Renal cortical epithelial cell (primary cell): ENCODE results near the gene LYRM1. TPM values are rescaled to one million over a fixed set of nuclear protein-coding genes. Genes with fewer than 3 reads are reported as not detected.
"Not testable (repeated sequence)": the region's sequence is repeated elsewhere in the genome, so short reads cannot be mapped to it uniquely, and the experiment has no call there.

Experiments
- DNase-seq: peaks from one replicate; pipeline ENCODE4 v3.0.0-alpha.2; 2011; ENCODE audit warnings: low read depth
- total RNA-seq: library from RNA; depleted of rRNA; stranded (reverse); fragments of >200 nt; gene quantifications from 2 replicates; pipeline ENCODE4 v1.2.3, GENCODE V29; 2014

The LYRM1 gene, protein sequence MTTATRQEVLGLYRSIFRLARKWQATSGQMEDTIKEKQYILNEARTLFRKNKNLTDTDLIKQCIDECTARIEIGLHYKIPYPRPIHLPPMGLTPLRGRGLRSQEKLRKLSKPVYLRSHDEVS
- 70.7 and 89.3 TPM in 2 replicates for total RNA-seq

DNA sequence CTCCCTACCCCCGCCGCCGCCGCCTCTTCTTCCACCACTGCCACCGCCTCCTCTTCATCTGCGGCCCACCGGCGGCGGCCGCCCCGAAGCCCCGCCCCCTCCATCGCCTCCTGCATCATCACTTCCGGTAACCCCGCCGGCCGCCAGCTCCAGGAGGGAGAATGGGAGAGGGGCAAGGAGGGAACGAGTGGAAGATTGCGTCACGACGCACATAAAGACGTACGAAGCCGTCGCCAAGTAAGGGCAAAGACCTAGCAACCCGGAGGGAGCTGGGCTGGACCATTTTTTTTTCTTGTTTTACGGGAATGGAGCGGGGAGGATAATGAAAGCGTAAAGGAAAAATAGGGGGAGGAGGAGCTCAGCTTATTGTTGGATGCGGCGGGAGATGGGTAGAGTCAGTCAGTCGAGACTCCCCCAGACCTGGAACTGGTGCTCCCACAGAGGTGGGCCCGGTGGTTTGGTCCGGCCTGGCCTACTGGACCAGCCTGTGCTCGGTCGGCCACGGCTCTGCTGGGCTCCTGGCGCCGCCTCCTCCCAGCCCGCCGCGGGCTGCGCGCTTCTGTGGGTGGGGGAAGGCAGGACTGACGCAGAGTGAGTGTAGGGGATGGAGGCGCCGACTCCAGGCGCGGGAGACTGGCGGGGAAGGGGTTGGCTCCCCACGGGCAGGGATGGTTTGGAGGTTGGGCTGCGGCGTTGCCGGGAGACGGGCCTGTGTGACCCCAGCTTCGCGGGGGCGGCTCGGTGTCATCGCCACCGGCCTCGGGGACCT lies at the start of gene LYRM1, which contains the start of gene DCUN1D3:
Gene LYRM1 (plus strand): TSS at position 473 of the 769 bp plus-strand sequence. CDS start 14,785 bp downstream, outside the sequence.
Gene DCUN1D3 (minus strand): TSS at position 60 of the 769 bp plus-strand sequence. CDS start 37,820 bp downstream, outside the sequence.
- DNase-seq = peak; percentile 97

DNA sequence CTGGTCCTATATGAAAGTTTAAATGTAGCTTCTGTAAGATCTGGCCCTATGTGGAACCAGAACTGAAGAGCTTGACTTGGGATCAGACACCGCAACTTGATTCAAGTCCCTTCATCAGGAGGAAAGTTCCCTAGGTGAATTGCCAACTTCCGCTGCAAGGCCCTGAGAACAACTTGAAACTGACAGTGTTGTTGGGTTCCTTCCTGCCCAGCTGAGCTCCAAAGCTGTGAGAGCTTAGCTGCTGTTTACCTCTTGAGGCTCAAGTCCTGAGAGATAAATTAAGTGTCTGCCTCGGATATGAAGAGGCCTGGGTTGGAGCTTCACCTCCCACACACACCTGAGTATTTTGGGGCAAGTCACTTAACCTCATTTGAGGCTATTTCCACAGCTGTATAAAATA lies 49.6 kb upstream of the LYRM1 start:
- DNase-seq = no peak

DNA sequence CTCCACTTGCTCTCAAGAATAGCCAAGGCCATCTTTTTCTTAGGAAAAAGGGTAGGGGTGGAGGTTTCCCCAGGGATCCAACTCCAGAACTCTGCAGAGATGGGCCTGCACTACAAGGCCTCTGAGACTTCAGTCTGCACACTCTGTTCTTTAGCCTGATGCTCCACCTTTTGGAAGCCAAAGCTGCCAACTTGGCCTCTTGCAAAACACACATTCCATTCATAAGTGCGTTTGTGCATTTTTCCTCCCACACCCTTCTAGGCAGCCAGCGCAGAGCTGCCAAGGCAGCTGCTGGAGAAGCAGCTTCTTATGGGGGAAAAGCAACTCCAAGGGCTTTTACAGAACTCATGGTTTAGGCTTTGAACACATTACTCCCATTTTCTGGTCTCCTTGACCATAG lies 49.0 kb upstream of the LYRM1 start:
- DNase-seq = peak; percentile 91

DNA sequence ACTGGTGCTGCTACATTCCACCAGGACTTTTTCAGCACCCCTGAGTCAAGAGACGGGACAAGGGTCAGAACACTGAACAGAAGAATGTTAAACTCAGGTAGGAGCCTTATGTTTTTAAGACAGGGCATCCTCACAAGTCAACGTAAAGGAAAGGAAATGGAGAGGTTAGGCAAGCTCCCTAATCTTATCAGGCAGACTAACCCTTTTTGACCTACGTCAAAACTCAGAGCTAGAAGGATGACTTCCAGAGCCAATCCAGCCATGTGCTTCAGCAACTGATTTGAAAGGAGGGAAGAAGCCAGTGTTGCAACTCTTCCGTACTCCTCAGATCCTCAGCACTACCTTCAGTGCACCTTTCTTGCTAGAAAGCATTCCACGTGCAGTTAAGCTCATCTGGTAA lies 47.4 kb upstream of the LYRM1 start:
- DNase-seq = no peak

GRCh38 chr16:20853981-20854620 lies 46.5 kb upstream of the LYRM1 start:
- peak; percentile 43 for DNase-seq

DNA sequence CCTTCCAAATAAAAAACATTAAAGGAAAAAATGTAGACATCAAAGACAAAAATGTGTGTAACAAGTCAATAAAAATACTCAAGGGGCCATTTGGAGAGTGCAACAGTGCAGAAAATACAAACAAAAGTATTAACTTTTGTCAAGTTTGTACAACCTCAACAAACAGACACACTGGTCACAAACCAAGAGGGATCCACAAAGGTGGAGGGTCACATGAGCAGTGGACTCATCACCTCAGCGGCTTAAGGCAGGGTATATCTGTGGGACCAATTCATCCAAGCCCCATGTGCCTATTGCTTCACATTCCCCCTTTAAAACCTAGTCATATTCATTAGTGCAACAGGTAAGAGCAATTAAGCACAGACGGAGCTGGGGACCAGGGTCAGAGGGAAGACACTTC lies 45.6 kb upstream of the LYRM1 start:
- DNase-seq = no peak

- no peak for DNase-seq
Measured at GRCh38 chr16:20857281-20857680, 43.3 kb upstream of the LYRM1 start.

DNA sequence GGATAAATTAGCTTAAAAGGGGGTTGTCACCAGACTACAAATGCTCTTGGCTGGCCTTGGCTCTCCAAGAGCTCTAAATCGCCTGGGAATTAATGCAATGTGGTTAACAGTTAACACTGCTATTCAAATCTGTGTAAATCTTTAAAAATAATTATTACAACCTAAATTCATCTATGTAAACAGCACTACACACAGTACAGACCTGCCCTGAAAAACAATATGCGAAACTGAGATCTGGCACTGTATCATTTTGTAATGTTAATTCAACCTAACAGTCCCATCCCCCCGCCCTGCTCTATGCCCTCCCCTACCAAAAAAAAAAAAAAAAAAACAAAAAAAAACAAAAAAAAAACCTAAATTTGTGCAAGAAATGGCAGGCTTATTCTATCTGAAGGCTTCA lies 41.3 kb upstream of the LYRM1 start:
- no peak for DNase-seq

DNA sequence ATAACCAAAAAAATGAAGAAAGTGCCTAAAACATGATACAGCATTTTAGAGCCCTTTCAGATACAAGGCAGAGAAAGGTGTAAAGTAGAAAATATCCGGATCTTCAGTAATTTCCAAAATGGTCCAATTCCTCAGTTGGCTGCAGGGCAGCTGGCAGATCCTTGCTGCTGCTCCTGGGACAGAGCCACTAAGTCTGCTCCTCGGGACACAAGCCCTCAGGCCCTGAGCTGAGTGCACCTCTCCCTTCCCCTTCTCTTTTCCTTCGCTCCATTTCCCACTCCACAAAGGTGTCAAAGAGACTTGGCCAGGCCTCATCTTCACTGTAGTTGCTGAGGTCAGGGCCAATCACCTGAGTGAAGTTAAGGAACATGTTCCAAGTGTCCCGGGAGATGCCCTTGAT lies 40.9 kb upstream of the LYRM1 start:
- no peak for DNase-seq

- no peak for DNase-seq
Measured at GRCh38 chr16:20860361-20860760, 40.2 kb upstream of the LYRM1 start.

DNA sequence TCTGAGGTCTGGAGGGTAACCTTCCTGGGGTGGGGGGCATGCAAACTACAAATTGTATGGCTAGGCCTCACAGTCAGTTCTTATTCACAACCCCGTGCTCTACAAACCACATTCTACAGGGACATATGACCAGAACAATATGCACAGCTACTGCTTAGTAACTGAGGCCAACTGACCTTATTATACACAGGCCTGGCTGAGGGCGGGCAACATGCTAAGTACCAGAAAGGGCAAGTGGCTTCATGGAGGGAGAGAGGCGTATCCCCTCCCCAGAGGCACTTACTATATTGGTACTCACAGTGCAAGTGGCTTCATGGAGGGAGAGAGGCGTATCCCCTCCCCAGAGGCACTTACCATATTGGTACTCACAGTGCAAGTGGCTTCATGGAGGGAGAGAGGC lies 39.6 kb upstream of the LYRM1 start:
- DNase-seq = not testable (repeated sequence)

GRCh38 chr16:20862162-20862960 lies 38.2 kb upstream of the LYRM1 start:
- no peak for DNase-seq

- DNase-seq = not testable (repeated sequence)
Measured at GRCh38 chr16:20864376-20864775, 36.2 kb upstream of the LYRM1 start.

- no peak for DNase-seq
Measured at GRCh38 chr16:20865420-20866131, 35.0 kb upstream of the LYRM1 start.

- DNase-seq = peak; percentile 82
Measured at GRCh38 chr16:20866145-20866772, 34.3 kb upstream of the LYRM1 start.

- no peak for DNase-seq
Measured at GRCh38 chr16:20866801-20867200, 33.8 kb upstream of the LYRM1 start.

GRCh38 chr16:20867585-20867984 lies 33.0 kb upstream of the LYRM1 start:
- no peak for DNase-seq

GRCh38 chr16:20868890-20869289 lies 31.7 kb upstream of the LYRM1 start:
- DNase-seq = peak; percentile 42

DNA sequence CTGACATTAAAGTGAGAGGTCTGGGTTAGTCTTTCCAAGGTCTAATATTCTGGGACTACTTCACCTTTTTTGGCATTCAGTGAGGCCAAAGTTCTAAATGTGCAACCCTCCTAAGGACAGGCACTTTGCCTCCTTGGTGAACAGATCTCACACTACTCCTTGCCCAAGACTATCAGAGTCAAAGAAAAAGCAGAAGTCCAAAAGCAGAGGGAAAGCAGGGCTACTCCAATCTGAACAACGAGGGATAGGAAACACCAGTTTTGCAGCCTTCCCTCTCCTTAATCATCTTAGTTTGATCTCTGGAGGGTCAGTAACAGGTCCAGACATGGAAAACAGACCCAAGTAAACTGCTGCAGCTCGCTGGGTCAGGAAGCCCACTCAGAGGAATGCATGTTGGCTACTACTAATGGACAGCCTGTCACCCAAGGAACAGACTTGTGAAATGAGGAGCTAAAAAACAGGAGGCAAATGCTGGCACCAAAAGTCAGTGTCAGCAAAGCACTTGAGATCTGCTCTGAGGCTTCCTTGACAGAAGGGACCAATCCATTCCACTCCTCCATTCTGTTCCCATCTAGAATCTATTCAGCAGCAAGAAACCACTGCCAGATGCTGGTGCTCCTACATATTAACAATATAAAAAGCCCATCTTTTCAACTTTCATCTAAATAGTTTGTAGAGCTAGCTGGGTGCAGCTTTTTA lies 30.3 kb upstream of the LYRM1 start:
- no peak for DNase-seq

- no peak for DNase-seq
Measured at GRCh38 chr16:20871258-20871657, 29.3 kb upstream of the LYRM1 start.
